A549 (cell line): ENCODE measurements around the gene CPNE7. TPM values are rescaled to one million over a fixed set of nuclear protein-coding genes. Genes with fewer than 3 reads are reported as not detected.

Source experiments
- ATAC-seq, 2 experiments: fragments of 200-7000 bp in 1 of 2; fragments of >200 bp in 1 of 2; cut with Nextera tagmentation in 1 of 2; cut with Tn5 transposase in 1 of 2; 3 replicates each; pipeline versions ENCODE4 v1.8.0 to v1.9.1; 2018 to 2020; ENCODE audit warnings: mild to moderate bottlenecking in 1 of 2, moderate library complexity in 1 of 2
- CTCF ChIA-PET: fragments of 300-600 bp; sonication (Branson Sonifier 250); formaldehyde crosslinking; extraction: SDS; loops from one replicate; lab custom pipeline; 2021; ENCODE audit warnings: antibody characterized with exemption, inconsistent platforms; lab: Yijun Ruan, JAX
- POLR2A ChIA-PET: fragments of 350-600 bp; formaldehyde crosslinking; extraction: SDS; loops from one replicate; lab custom pipeline; 2021; ENCODE audit warnings: antibody characterized with exemption, inconsistent platforms; lab: Yijun Ruan, JAX
- DNase-seq, 2 experiments: peaks; one replicate each; pipeline versions ENCODE4 v3.0.0 to v3.0.0-alpha.2; 2011 to 2016; ENCODE audit warnings: low read depth in 1 of 2, low spot score in 1 of 2
- FAIRE-seq: peaks from 2 replicates; lab custom pipeline; 2011; peaks lifted over from hg19 to GRCh38; lab: Jason Lieb, UNC
- H3K27ac ChIP-seq, 2 experiments: fragments of >200 bp; sonication (Bioruptor Twin); formaldehyde crosslinking; 3 replicates each; pipeline ENCODE4 v1.5.1; 2016 to 2017
- H3K4me1 ChIP-seq: fragments of >200 bp; sonication (Bioruptor Twin); formaldehyde crosslinking; 3 replicates; pipeline ENCODE4 v1.6.1; 2016
- H3K4me2 ChIP-seq: fragments of >200 bp; sonication (Bioruptor Twin); formaldehyde crosslinking; 3 replicates; pipeline ENCODE4 v1.6.1; 2016
- H3K4me3 ChIP-seq: fragments of >200 bp; sonication (Bioruptor Twin); formaldehyde crosslinking; 3 replicates; pipeline ENCODE4 v1.5.1; 2016
- H3K9me3 ChIP-seq: fragments of >200 bp; sonication (Bioruptor Twin); formaldehyde crosslinking; 3 replicates; pipeline ENCODE4 v1.6.1; 2016
- CBX8 ChIP-seq: fragments of 200-600 bp; sonication (generic); IDR thresholded peaks from 2 replicates; pipeline ENCODE4 v1.6.1; 2016
- CHD4 ChIP-seq: fragments of 200-600 bp; sonication (generic); IDR thresholded peaks from 2 replicates; pipeline ENCODE4 v1.6.1; 2016; ENCODE audit warnings: antibody characterized with exemption, mild to moderate bottlenecking, borderline replicate concordance
- CTCF ChIP-seq: fragments of >200 bp; sonication (Bioruptor Twin); formaldehyde crosslinking; IDR thresholded peaks from 3 replicates; pipeline ENCODE4 v1.5.1; 2016
- ELK1 ChIP-seq: fragments of 150-350 bp; IDR thresholded peaks from 2 replicates; pipeline ENCODE4 v1.6.1; 2014; ENCODE audit warnings: low read depth, mild to moderate bottlenecking, low read length
- FOSL2 ChIP-seq, 2 experiments: fragments of 450-650 bp in 1 of 2; fragments of >200 bp in 1 of 2; sonication (Bioruptor Twin) in 1 of 2; formaldehyde crosslinking; IDR thresholded peaks; 2 replicates each; pipeline versions ENCODE4 v1.5.0 to v1.6.1; 2016 to 2020; ENCODE audit warnings: mild to moderate bottlenecking in 1 of 2, moderate library complexity in 1 of 2
- FOXS1 ChIP-seq: fragments of 250-450 bp; sonication (Bioruptor Pico); IDR thresholded peaks from 2 replicates; pipeline ENCODE4 v1.5.0; 2020; ENCODE audit warnings: mild to moderate bottlenecking, moderate library complexity
- HEYL ChIP-seq: fragments of 250-450 bp; sonication (Bioruptor Pico); IDR thresholded peaks from 2 replicates; pipeline ENCODE4 v1.8.0; 2021; ENCODE audit warnings: mild to moderate bottlenecking, moderate library complexity
- HOXB5 ChIP-seq: fragments of 250-450 bp; sonication (Bioruptor Pico); IDR thresholded peaks from 2 replicates; pipeline ENCODE4 v1.5.0; 2020; ENCODE audit warnings: mild to moderate bottlenecking, moderate library complexity
- MAZ ChIP-seq: fragments of 150-350 bp; IDR thresholded peaks from 2 replicates; pipeline ENCODE4 v1.6.1; 2014; ENCODE audit warnings: antibody characterized with exemption, low read depth, low read length, borderline replicate concordance
- MYC ChIP-seq: IDR thresholded peaks from 2 replicates; pipeline ENCODE4 v1.6.1; 2012; ENCODE audit warnings: mild to moderate bottlenecking, inconsistent platforms, low read length, improper control_type of control experiment, borderline replicate concordance
- NFE2L2 ChIP-seq: fragments of 150-350 bp; conservative IDR thresholded peaks from 2 replicates; pipeline ENCODE4 v1.6.1; 2014; ENCODE audit warnings: low read length
- NR3C1 ChIP-seq: fragments of >200 bp; sonication (Bioruptor Twin); formaldehyde crosslinking; IDR thresholded peaks from 3 replicates; pipeline ENCODE4 v1.6.1; 2017
- POLR2AphosphoS2 ChIP-seq: conservative IDR thresholded peaks from 2 replicates; pipeline ENCODE4 v1.6.1; 2012; ENCODE audit warnings: low read length, improper control_type of control experiment, inconsistent platforms
- RCOR1 ChIP-seq: fragments of 150-350 bp; IDR thresholded peaks from 2 replicates; pipeline ENCODE4 v1.6.1; 2014; ENCODE audit warnings: antibody characterized with exemption, low read length, low read depth
- REST ChIP-seq: fragments of 200-600 bp; sonication (generic); IDR thresholded peaks from 2 replicates; pipeline ENCODE4 v1.6.1; 2016; ENCODE audit warnings: antibody characterized with exemption, mild to moderate bottlenecking, moderate library complexity
- TFCP2L1 ChIP-seq: fragments of 250-450 bp; sonication (Bioruptor Pico); IDR thresholded peaks from 2 replicates; pipeline ENCODE4 v1.5.0; 2021; ENCODE audit warnings: mild to moderate bottlenecking
- ZC3H11A ChIP-seq: fragments of 450-650 bp; IDR thresholded peaks from 2 replicates; pipeline ENCODE4 v1.6.1; 2014; ENCODE audit warnings: antibody characterized with exemption, mild to moderate bottlenecking
- ZNF302 ChIP-seq: fragments of 250-450 bp; sonication (Bioruptor Pico); IDR thresholded peaks from 2 replicates; pipeline ENCODE4 v1.9.0; 2021; ENCODE audit warnings: inconsistent platforms, mild to moderate bottlenecking, moderate library complexity
- WGBS: methylation state at CpG from one replicate; pipeline ENCODE4 v1.1.6; 2017; ENCODE audit errors: missing lambda C conversion rate; 5-methylcytosine and 5-hydroxymethylcytosine counted together
- polyA plus RNA-seq, 4 experiments: library from polyadenylated mRNA; depleted of rRNA in 3 of 4; stranded (reverse); fragments of >200 nt; fragmentation: RNase III in 1 of 4; extraction: RNeasy Plus Mini Kit Qiagen cat#74134 plus additional on column Dnase treatment in 1 of 4; gene quantifications; 2 replicates in 3 of 4; 3 replicates in 1 of 4; pipeline ENCODE4 v1.2.3, GENCODE V29; 2011 to 2017

The CPNE7 gene
- polyA plus RNA-seq, 2 of the 4 experiments (the other 2 are of a cell fraction) = 22.8 to 45.2 TPM

GRCh38 chr16:89613231-89613953, 37.8 kb downstream of the CPNE7 start, which contains the start of gene DPEP1:
TSS of gene DPEP1 (plus strand) at chr16:89613642. CDS start at chr16:89630411, 16,769 bp downstream.
- no peak within 1 kb of the TSS for H3K4me3 ChIP-seq
- no peak within 1 kb of the TSS for H3K4me2 ChIP-seq
- DNase-seq (no peak), FAIRE-seq (no peak), ATAC-seq (no peak; a peak in 1 of 6 replicates)
- no peaks in the 10 kb centered on the region for H3K9me3 ChIP-seq
- peaks cover 24% of the 10 kb centered on the region for H3K4me1 ChIP-seq
- POLR2A ChIA-PET = no interaction called here
- peak within 1 kb of the TSS in 1 of 2 experiments; percentile 10; a peak in 2 of 6 replicates for H3K27ac ChIP-seq
- WGBS = 79% methylated on average over 8 of the region's 19 CpGs
- no peak for TF ChIP-seq RCOR1
- TF ChIP-seq NFE2L2 = no peak
- TF ChIP-seq FOSL2 (IDR thresholded peaks at IDR 0.05) = no peak
- no peak for TF ChIP-seq FOSL2 (CRISPR knock-in tag; IDR thresholded peaks at IDR 0.05)
- TF ChIP-seq ZC3H11A = no peak
- no peak for TF ChIP-seq POLR2AphosphoS2
- no peak for TF ChIP-seq ELK1
- TF ChIP-seq TFCP2L1 = no peak
- no peak for TF ChIP-seq FOXS1
- TF ChIP-seq NR3C1 = no peak
- no peak for TF ChIP-seq CBX8
- no peak for TF ChIP-seq HOXB5 (CRISPR knock-in tag)
- CTCF ChIA-PET = interaction anchor here (0.5 to 8.7 kb wide), 8 partner anchors 12 to 131 kb away, joined by 3 to 143 read pairs (median 20); partner anchors contain the start of gene CPNE7

GRCh38 chr16:89613954-89614459, 38.4 kb downstream of the CPNE7 start:
- H3K4me3 ChIP-seq = no peak overlapping the region
- no peak for ATAC-seq
- no peak overlapping the region for H3K27ac ChIP-seq
- H3K4me1 ChIP-seq = peaks cover 23% of the 10 kb centered on the region
- POLR2A ChIA-PET = no interaction called here
- DNase-seq = no peak
- no peak for TF ChIP-seq CHD4
- no peak for TF ChIP-seq MAZ
- TF ChIP-seq CTCF = no peak
- no peak for TF ChIP-seq HEYL (CRISPR knock-in tag)
- no peak for TF ChIP-seq REST
- no peak for TF ChIP-seq MYC
- no peak for TF ChIP-seq ZNF302 (CRISPR knock-in tag)
- TF ChIP-seq, all 56 proteins: peak for 0
- no peaks in the 10 kb centered on the region for H3K9me3 ChIP-seq
- CTCF ChIA-PET = interaction anchor here (0.5 to 8.7 kb wide), 14 partner anchors 8 to 249 kb away, joined by 3 to 143 read pairs (median 14); partner anchors contain the start of gene CPNE7
- H3K4me2 ChIP-seq = no peak overlapping the region
- FAIRE-seq = no peak
- WGBS = 95% methylated on average over 14 of the region's 22 CpGs
